Measurements from ENCODE around the gene FSTL4.

GRCh38 chr5:133658327-133658726 lies 46.0 kb upstream of the FSTL4 start:
- TF ChIP-seq CTCF (IDR thresholded peaks at IDR 0.05) = no peak
- TF ChIP-seq EP300 (IDR thresholded peaks at IDR 0.05; ENCODE audit: low read depth) = no peak
- TF ChIP-seq POLR2A (IDR thresholded peaks at IDR 0.05) = no peak

All from transverse colon (tissue), 3 donors.